Stimulated activated naive CD4-positive, alpha-beta T cell treated with Interleukin-2 at 50 U/mL for 16 hours (primary cell): ENCODE measurements around the gene MAP4.

Source experiments
- DNase-seq: peaks from one replicate; lab custom pipeline; 2025; lab: John Stamatoyannopoulos, UW

MAP4 gene

GRCh38 chr3:47865192-47865591, 151.0 kb downstream of the MAP4 start:
- DNase-seq: no peak

- DNase-seq: no peak
These were observed 152.7 kb downstream of the MAP4 start for GRCh38 chr3:47863391-47864128.

- DNase-seq: no peak
These were observed 156.1 kb downstream of the MAP4 start for GRCh38 chr3:47859956-47860605.

- no peak for DNase-seq
These were observed 159.1 kb downstream of the MAP4 start for GRCh38 chr3:47857151-47857550.

GRCh38 chr3:47856669-47857068, 159.5 kb downstream of the MAP4 start:
- no peak for DNase-seq

- DNase-seq: no peak
These were observed 160.5 kb downstream of the MAP4 start for GRCh38 chr3:47855461-47856383.

- DNase-seq: no peak
These were observed 161.3 kb downstream of the MAP4 start for GRCh38 chr3:47854720-47855455.

- no peak for DNase-seq
These were observed 161.9 kb downstream of the MAP4 start for GRCh38 chr3:47854267-47854666.

- DNase-seq: no peak
These were observed 163.3 kb downstream of the MAP4 start for GRCh38 chr3:47852604-47853602.

GRCh38 chr3:47851888-47852603, 164.2 kb downstream of the MAP4 start:
- no peak for DNase-seq

- no peak for DNase-seq
These were observed 165.4 kb downstream of the MAP4 start for GRCh38 chr3:47850564-47851410.

- no peak for DNase-seq
These were observed 166.3 kb downstream of the MAP4 start for GRCh38 chr3:47849699-47850563.

GRCh38 chr3:47849186-47849698, 167.0 kb downstream of the MAP4 start:
- DNase-seq: no peak

GRCh38 chr3:47848599-47849117, 167.6 kb downstream of the MAP4 start:
- DNase-seq: no peak

GRCh38 chr3:47847801-47848518, 168.3 kb downstream of the MAP4 start:
- no peak for DNase-seq

- no peak for DNase-seq
These were observed 169.0 kb downstream of the MAP4 start for GRCh38 chr3:47847260-47847659.

- DNase-seq: no peak
These were observed 169.4 kb downstream of the MAP4 start for GRCh38 chr3:47846880-47847248.
